ENCODE measurements around the gene ACOX3.
A peak's percentile ranks its signal among the peaks of the same experiment; 100 is the strongest.

ACOX3 gene

GRCh38 chr4:8371596-8371995, 68.9 kb downstream of the ACOX3 start:
- no peak overlapping the region for H3K4me3 Mint-ChIP-seq
- H3K9me3 Mint-ChIP-seq = no peaks in the 10 kb centered on the region
- H3K4me1 Mint-ChIP-seq = no peaks in the 10 kb centered on the region
- no peaks in the 10 kb centered on the region for H3K27me3 Mint-ChIP-seq
- ATAC-seq = no peak
- no peak for DNase-seq
- no peak overlapping the region for H3K27ac Mint-ChIP-seq

- ATAC-seq (no peak), DNase-seq (no peak)
- Mint-ChIP-seq H3K27ac (no peak overlapping the region), H3K4me1 (no peaks in the 10 kb centered on the region), H3K4me3 (no peak overlapping the region), H3K27me3 (no peaks in the 10 kb centered on the region), H3K9me3 (no peaks in the 10 kb centered on the region)
These were observed 69.5 kb downstream of the ACOX3 start for GRCh38 chr4:8370835-8371595.

GRCh38 chr4:8370106-8370787, 70.3 kb downstream of the ACOX3 start:
- H3K4me3 Mint-ChIP-seq = no peak overlapping the region
- H3K9me3 Mint-ChIP-seq = no peaks in the 10 kb centered on the region
- H3K27ac Mint-ChIP-seq = peak overlapping the region in 1 of 2 donors; percentile 45
- H3K27me3 Mint-ChIP-seq = no peaks in the 10 kb centered on the region
- H3K4me1 Mint-ChIP-seq = no peaks in the 10 kb centered on the region
- ATAC-seq (peak; percentile 29), DNase-seq (no peak)

GRCh38 chr4:8369426-8370105, 71.0 kb downstream of the ACOX3 start:
- ATAC-seq = no peak
- Mint-ChIP-seq H3K9me3 (no peaks in the 10 kb centered on the region), H3K4me3 (no peak overlapping the region), H3K27ac (peak overlapping the region in 1 of 2 donors; percentile 45), H3K4me1 (no peaks in the 10 kb centered on the region), H3K27me3 (no peaks in the 10 kb centered on the region)
- DNase-seq = no peak

- Mint-ChIP-seq H3K4me1 (no peaks in the 10 kb centered on the region), H3K27me3 (no peaks in the 10 kb centered on the region), H3K27ac (no peak overlapping the region), H3K9me3 (no peaks in the 10 kb centered on the region), H3K4me3 (no peak overlapping the region)
- ATAC-seq (no peak), DNase-seq (no peak)
These were observed 71.5 kb downstream of the ACOX3 start for GRCh38 chr4:8368998-8369397.

- Mint-ChIP-seq H3K4me3 (no peak overlapping the region), H3K27ac (peak overlapping the region in 1 of 2 donors; percentile 71), H3K27me3 (no peaks in the 10 kb centered on the region), H3K4me1 (no peaks in the 10 kb centered on the region), H3K9me3 (peaks cover 0 to 8% of the 10 kb centered on the region in 2 donors)
- DNase-seq = no peak
- no peak for ATAC-seq
These were observed 72.5 kb downstream of the ACOX3 start for GRCh38 chr4:8368061-8368481.

- no peak overlapping the region for H3K4me3 Mint-ChIP-seq
- ATAC-seq (no peak), DNase-seq (no peak)
- H3K27ac Mint-ChIP-seq = no peak overlapping the region
- H3K4me1 Mint-ChIP-seq = no peaks in the 10 kb centered on the region
- peaks cover 0 to 8% of the 10 kb centered on the region in 2 donors for H3K9me3 Mint-ChIP-seq
- H3K27me3 Mint-ChIP-seq = no peaks in the 10 kb centered on the region
These were observed 73.9 kb downstream of the ACOX3 start for GRCh38 chr4:8366601-8367000.

- no peak overlapping the region for H3K4me3 Mint-ChIP-seq
- peaks cover 0 to 8% of the 10 kb centered on the region in 2 donors for H3K9me3 Mint-ChIP-seq
- no peak for ATAC-seq
- DNase-seq = no peak
- H3K27ac Mint-ChIP-seq = no peak overlapping the region
- no peaks in the 10 kb centered on the region for H3K27me3 Mint-ChIP-seq
- no peaks in the 10 kb centered on the region for H3K4me1 Mint-ChIP-seq
These were observed 74.6 kb downstream of the ACOX3 start for GRCh38 chr4:8365951-8366350.

- ATAC-seq = no peak
- no peak for DNase-seq
- no peaks in the 10 kb centered on the region for H3K4me1 Mint-ChIP-seq
- peaks cover 0 to 8% of the 10 kb centered on the region in 2 donors for H3K9me3 Mint-ChIP-seq
- no peak overlapping the region for H3K4me3 Mint-ChIP-seq
- peak overlapping the region in 1 of 2 donors; percentile 59 for H3K27ac Mint-ChIP-seq
- H3K27me3 Mint-ChIP-seq = no peaks in the 10 kb centered on the region
These were observed 75.2 kb downstream of the ACOX3 start for GRCh38 chr4:8365353-8365752.

- H3K4me1 Mint-ChIP-seq = no peaks in the 10 kb centered on the region
- peaks cover 0 to 8% of the 10 kb centered on the region in 2 donors for H3K9me3 Mint-ChIP-seq
- H3K4me3 Mint-ChIP-seq = no peak overlapping the region
- DNase-seq = no peak
- no peak overlapping the region for H3K27ac Mint-ChIP-seq
- ATAC-seq = no peak
- H3K27me3 Mint-ChIP-seq = no peaks in the 10 kb centered on the region
These were observed 75.6 kb downstream of the ACOX3 start for GRCh38 chr4:8364848-8365350.

GRCh38 chr4:8364141-8364540, 76.4 kb downstream of the ACOX3 start:
- Mint-ChIP-seq H3K27ac (peak overlapping the region in 1 of 2 donors; percentile 37), H3K4me1 (no peaks in the 10 kb centered on the region), H3K9me3 (peaks cover 0 to 8% of the 10 kb centered on the region in 2 donors), H3K4me3 (no peak overlapping the region), H3K27me3 (no peaks in the 10 kb centered on the region)
- DNase-seq = no peak
- no peak for ATAC-seq

- ATAC-seq (no peak), DNase-seq (no peak)
- H3K4me3 Mint-ChIP-seq = no peak overlapping the region
- no peak overlapping the region for H3K27ac Mint-ChIP-seq
- H3K9me3 Mint-ChIP-seq = peaks cover 0 to 8% of the 10 kb centered on the region in 2 donors
- no peaks in the 10 kb centered on the region for H3K4me1 Mint-ChIP-seq
- no peaks in the 10 kb centered on the region for H3K27me3 Mint-ChIP-seq
These were observed 78.0 kb downstream of the ACOX3 start for GRCh38 chr4:8362483-8362882.

- H3K4me3 Mint-ChIP-seq = no peak overlapping the region
- H3K27me3 Mint-ChIP-seq = peaks cover 2% of the 10 kb centered on the region
- H3K4me1 Mint-ChIP-seq = no peaks in the 10 kb centered on the region
- H3K9me3 Mint-ChIP-seq = peaks cover 0 to 12% of the 10 kb centered on the region in 2 donors
- H3K27ac Mint-ChIP-seq = no peak overlapping the region
- ATAC-seq (no peak), DNase-seq (no peak)
These were observed 81.3 kb downstream of the ACOX3 start for GRCh38 chr4:8359193-8359592.

- ATAC-seq = no peak
- H3K9me3 Mint-ChIP-seq = peaks cover 0 to 15% of the 10 kb centered on the region in 2 donors
- peaks cover 12% of the 10 kb centered on the region for H3K27me3 Mint-ChIP-seq
These were observed 83.7 kb downstream of the ACOX3 start for GRCh38 chr4:8356856-8357255.

GRCh38 chr4:8355864-8356565, 84.5 kb downstream of the ACOX3 start:
- DNase-seq (no peak), ATAC-seq (no peak)
- Mint-ChIP-seq H3K4me3 (no peak overlapping the region), H3K27me3 (peaks cover 13% of the 10 kb centered on the region), H3K4me1 (no peaks in the 10 kb centered on the region), H3K9me3 (peaks cover 0 to 15% of the 10 kb centered on the region in 2 donors), H3K27ac (no peak overlapping the region)

More at GRCh38 chr4:8356856-8357255, 83.7 kb downstream of the ACOX3 start:
- Mint-ChIP-seq H3K4me1 (no peaks in the 10 kb centered on the region), H3K27ac (no peak overlapping the region), H3K4me3 (no peak overlapping the region)
- no peak for DNase-seq

Measured in stimulated activated naive CD8-positive, alpha-beta T cell treated with anti-CD3 and anti-CD28 coated beads, Interleukin-15, amount 100 ng/mL, for 72 hours (primary cell).